ENCODE data around the gene RHBDL1. TPM values are rescaled to one million over a fixed set of nuclear protein-coding genes. Genes with fewer than 3 reads are reported as not detected.

The RHBDL1 gene
- total RNA-seq, 3 donors from 2014 or later (not counting 1 experiment from before 2014, with no cell fraction given): 2.9 to 4.2 (median 4.2) TPM

DNA sequence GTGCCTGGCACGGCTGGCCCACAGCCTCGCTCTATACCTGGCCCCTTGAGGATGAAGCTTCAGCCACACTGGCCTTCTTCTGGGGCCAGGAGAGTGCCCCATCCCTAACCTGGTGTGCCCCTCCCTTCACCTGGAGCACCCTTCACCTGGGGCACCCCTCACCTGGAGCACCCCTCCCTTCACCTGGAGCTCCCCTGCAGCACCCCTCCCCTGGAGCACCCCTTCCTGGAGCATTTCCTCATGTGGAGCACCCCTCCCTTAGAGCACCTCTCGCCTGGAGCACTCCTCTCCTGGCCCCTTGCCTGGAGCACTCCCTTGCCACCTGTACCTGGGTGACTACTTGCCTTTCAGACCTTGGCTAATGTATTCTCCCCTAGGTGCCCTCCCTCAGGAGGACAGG, 32.5 kb downstream of the RHBDL1 start:
- H3K27me3 Mint-ChIP-seq (ENCODE audit: low read depth in 2 of 2): peaks cover 9 to 14% of the 10 kb centered on the region in 2 donors
- Histone ChIP-seq H3K27me3 (ENCODE audit: control insufficient read depth, insufficient read depth, low read length) (peaks cover 39% of the 10 kb centered on the region), H3K4me3 (ENCODE audit: low read length) (no peak overlapping the region), H3K9me3 (ENCODE audit: control insufficient read depth, insufficient read depth, low read length) (no peaks in the 10 kb centered on the region), H3K36me3 (ENCODE audit: control insufficient read depth, insufficient read depth, low read length) (no peaks in the 10 kb centered on the region), H3K4me1 (ENCODE audit: control insufficient read depth, insufficient read depth, low read length) (peaks cover 6% of the 10 kb centered on the region), H3K27ac (ENCODE audit: low read length) (no peak overlapping the region)
- H3K9me3 Mint-ChIP-seq: no peaks in the 10 kb centered on the region
- H3K36me3 Mint-ChIP-seq: no peaks in the 10 kb centered on the region
- H3K27ac Mint-ChIP-seq: no peak overlapping the region
- TF ChIP-seq, protein P1, sequence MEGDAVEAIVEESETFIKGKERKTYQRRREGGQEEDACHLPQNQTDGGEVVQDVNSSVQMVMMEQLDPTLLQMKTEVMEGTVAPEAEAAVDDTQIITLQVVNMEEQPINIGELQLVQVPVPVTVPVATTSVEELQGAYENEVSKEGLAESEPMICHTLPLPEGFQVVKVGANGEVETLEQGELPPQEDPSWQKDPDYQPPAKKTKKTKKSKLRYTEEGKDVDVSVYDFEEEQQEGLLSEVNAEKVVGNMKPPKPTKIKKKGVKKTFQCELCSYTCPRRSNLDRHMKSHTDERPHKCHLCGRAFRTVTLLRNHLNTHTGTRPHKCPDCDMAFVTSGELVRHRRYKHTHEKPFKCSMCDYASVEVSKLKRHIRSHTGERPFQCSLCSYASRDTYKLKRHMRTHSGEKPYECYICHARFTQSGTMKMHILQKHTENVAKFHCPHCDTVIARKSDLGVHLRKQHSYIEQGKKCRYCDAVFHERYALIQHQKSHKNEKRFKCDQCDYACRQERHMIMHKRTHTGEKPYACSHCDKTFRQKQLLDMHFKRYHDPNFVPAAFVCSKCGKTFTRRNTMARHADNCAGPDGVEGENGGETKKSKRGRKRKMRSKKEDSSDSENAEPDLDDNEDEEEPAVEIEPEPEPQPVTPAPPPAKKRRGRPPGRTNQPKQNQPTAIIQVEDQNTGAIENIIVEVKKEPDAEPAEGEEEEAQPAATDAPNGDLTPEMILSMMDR (IDR thresholded peaks at IDR 0.05): no peak
- intact Hi-C loops (cut with micrococcal nuclease): no loop called here
- 64% methylated on average over 3 of the region's 3 CpGs for WGBS (ENCODE audit: insufficient coverage)
- H3K4me1 Mint-ChIP-seq: no peaks in the 10 kb centered on the region
- no peak for ATAC-seq
- DNase-seq: no peak
- H3K4me3 Mint-ChIP-seq: no peak overlapping the region

DNA sequence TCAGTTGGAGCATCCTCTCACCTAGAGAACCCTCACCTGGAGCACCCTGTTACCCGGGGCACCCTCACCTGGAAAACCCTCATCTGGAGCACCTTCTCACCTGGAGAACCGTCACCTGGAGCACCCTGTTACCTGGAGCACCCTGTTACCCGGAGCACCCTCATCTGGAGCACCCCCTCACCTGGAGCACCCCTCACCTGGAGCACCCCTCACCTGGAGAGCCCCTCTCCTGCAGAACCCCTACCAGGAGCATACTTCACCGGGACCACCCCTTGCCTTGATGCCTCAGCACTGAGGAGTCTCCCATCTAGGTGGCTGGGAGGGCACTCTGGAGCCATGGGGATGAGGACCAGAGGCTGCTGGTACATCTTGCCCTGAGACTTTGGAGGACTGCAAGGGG, 33.5 kb downstream of the RHBDL1 start:
- Histone ChIP-seq H3K27me3 (ENCODE audit: control insufficient read depth, insufficient read depth, low read length) (peaks cover 32% of the 10 kb centered on the region), H3K4me3 (ENCODE audit: low read length) (no peak overlapping the region), H3K27ac (ENCODE audit: low read length) (no peak overlapping the region), H3K4me1 (ENCODE audit: control insufficient read depth, insufficient read depth, low read length) (peaks cover 6% of the 10 kb centered on the region), H3K9me3 (ENCODE audit: control insufficient read depth, insufficient read depth, low read length) (no peaks in the 10 kb centered on the region), H3K36me3 (ENCODE audit: control insufficient read depth, insufficient read depth, low read length) (no peaks in the 10 kb centered on the region)
- Mint-ChIP-seq H3K4me1 (no peaks in the 10 kb centered on the region), H3K27ac (no peak overlapping the region), H3K9me3 (no peaks in the 10 kb centered on the region), H3K27me3 (ENCODE audit: low read depth in 2 of 2) (peaks cover 8 to 12% of the 10 kb centered on the region in 2 donors), H3K4me3 (no peak overlapping the region), H3K36me3 (no peaks in the 10 kb centered on the region)
- intact Hi-C loops (cut with micrococcal nuclease): no loop called here
- DNase-seq (no peak), ATAC-seq (no peak)
- 91% methylated on average over 3 of the region's 4 CpGs for WGBS (ENCODE audit: insufficient coverage)
- TF ChIP-seq, protein P1 (IDR thresholded peaks at IDR 0.05): no peak

DNA sequence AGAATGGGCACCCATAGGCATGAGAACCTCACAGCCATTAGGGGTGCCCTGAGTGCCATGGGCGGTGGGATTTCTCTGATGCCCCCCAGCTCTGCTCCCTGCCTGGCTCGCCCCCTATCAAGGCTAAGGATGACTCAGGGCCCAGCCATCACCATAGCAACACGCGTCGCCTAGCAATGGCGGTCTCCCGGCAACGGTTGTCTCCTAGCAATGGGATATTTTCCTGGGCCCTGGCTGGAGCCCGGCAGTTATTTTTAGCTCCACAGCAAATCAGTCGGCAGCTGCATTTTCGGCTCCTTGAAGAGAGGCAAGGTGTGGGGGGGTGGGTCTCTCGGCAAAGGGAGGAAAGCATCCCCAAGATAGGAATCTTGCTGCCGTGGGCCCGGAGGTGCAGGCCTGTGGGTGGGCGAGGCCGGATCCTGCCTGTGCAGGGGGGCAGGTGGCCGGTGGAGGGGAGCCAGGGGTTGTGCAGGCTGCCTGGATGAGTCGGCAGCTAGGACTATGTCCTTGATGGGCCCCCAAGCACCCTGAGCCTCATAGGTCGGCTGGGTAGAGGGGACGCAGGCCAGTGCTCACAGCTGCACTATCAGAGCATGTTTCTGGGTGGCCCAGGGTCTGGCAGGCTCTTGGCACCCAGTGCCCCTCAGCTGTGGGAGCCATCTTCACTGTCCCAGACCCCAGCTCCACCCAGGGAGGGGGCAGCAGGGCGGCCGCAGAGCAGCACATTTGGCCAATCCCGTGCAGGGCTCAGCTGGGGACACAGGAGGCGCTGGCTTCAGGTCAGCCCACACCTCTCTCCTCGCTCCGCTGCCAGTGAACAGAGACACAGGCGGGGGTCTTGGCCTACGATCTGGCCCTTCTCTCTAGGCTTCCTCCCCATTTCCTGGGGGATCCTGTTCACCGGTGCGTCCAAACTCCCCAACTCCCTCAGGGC, 34.4 kb downstream of the RHBDL1 start:
- H3K27me3 Mint-ChIP-seq (ENCODE audit: low read depth in 2 of 2): peaks cover 8 to 17% of the 10 kb centered on the region in 2 donors
- no peaks in the 10 kb centered on the region for H3K9me3 ChIP-seq (ENCODE audit: control insufficient read depth, insufficient read depth, low read length)
- intact Hi-C loops (cut with micrococcal nuclease): loop anchor here (2.0 to 10.0 kb wide), 2 partner anchors 75 to 345 kb away; no protein-coding TSS in a partner anchor
- H3K4me3 ChIP-seq (ENCODE audit: low read length): no peak overlapping the region
- peaks cover 24% of the 10 kb centered on the region for H3K27me3 ChIP-seq (ENCODE audit: control insufficient read depth, insufficient read depth, low read length)
- H3K36me3 Mint-ChIP-seq: no peaks in the 10 kb centered on the region
- no peak overlapping the region for H3K27ac Mint-ChIP-seq
- ATAC-seq (no peak), DNase-seq (no peak)
- WGBS (ENCODE audit: insufficient coverage): 40% methylated on average over 30 of the region's 30 CpGs
- no peak overlapping the region for H3K27ac ChIP-seq (ENCODE audit: low read length)
- no peaks in the 10 kb centered on the region for H3K36me3 ChIP-seq (ENCODE audit: control insufficient read depth, insufficient read depth, low read length)
- H3K9me3 Mint-ChIP-seq: no peaks in the 10 kb centered on the region
- no peaks in the 10 kb centered on the region for H3K4me1 Mint-ChIP-seq
- peaks cover 13% of the 10 kb centered on the region for H3K4me1 ChIP-seq (ENCODE audit: control insufficient read depth, insufficient read depth, low read length)
- TF ChIP-seq, protein P1 (IDR thresholded peaks at IDR 0.05): no peak
- no peak overlapping the region for H3K4me3 Mint-ChIP-seq

All from natural killer cell (primary cell).